GM10847 (cell line): ENCODE results near the gene CLIP4.
A peak's percentile ranks its signal among the peaks of the same experiment; 100 is the strongest.

Experiments
- POLR2A ChIP-seq: IDR thresholded peaks from 2 replicates; pipeline ENCODE4 v1.6.1; 2011; ENCODE audit not compliant: insufficient read length; ENCODE audit errors: extremely low read depth

CLIP4 gene

GRCh38 chr2:29113891-29114321, 1.3 kb upstream of the CLIP4 start:
- no peak for TF ChIP-seq POLR2A

- TF ChIP-seq POLR2A = no peak
These were observed 649 bp upstream of the CLIP4 start for GRCh38 chr2:29114586-29114945.

GRCh38 chr2:29115797-29116781, 874 bp downstream of the CLIP4 start:
- TF ChIP-seq POLR2A = peak; percentile 3

- no peak for TF ChIP-seq POLR2A
These were observed 2.6 kb downstream of the CLIP4 start for GRCh38 chr2:29117636-29118303.

GRCh38 chr2:29119211-29119610, 4.0 kb downstream of the CLIP4 start:
- no peak for TF ChIP-seq POLR2A

GRCh38 chr2:29120846-29121245, 5.6 kb downstream of the CLIP4 start:
- no peak for TF ChIP-seq POLR2A

GRCh38 chr2:29123617-29124349, 8.6 kb downstream of the CLIP4 start:
- no peak for TF ChIP-seq POLR2A

GRCh38 chr2:29124504-29124903, 9.3 kb downstream of the CLIP4 start:
- no peak for TF ChIP-seq POLR2A

- no peak for TF ChIP-seq POLR2A
These were observed 14.5 kb downstream of the CLIP4 start for GRCh38 chr2:29129586-29130281.

- TF ChIP-seq POLR2A = no peak
These were observed 15.1 kb downstream of the CLIP4 start for GRCh38 chr2:29130295-29130694.

- no peak for TF ChIP-seq POLR2A
These were observed 19.7 kb downstream of the CLIP4 start for GRCh38 chr2:29134933-29135332.

GRCh38 chr2:29139152-29139551, 23.9 kb downstream of the CLIP4 start:
- no peak for TF ChIP-seq POLR2A

- no peak for TF ChIP-seq POLR2A
These were observed 24.5 kb downstream of the CLIP4 start for GRCh38 chr2:29139731-29140130.

GRCh38 chr2:29143657-29144056, 28.4 kb downstream of the CLIP4 start:
- no peak for TF ChIP-seq POLR2A

- no peak for TF ChIP-seq POLR2A
These were observed 31.0 kb downstream of the CLIP4 start for GRCh38 chr2:29146197-29146596.
